HG02623 (cell line): Measurements from ENCODE around the gene LACC1.
A peak's percentile ranks its signal among the peaks of the same experiment; 100 is the strongest.

Experiments
- ATAC-seq: cut with Tn5 transposase; IDR thresholded peaks from one replicate; pipeline ENCODE4 v1.9.1; 2021; ENCODE audit warnings: moderate library complexity; ENCODE audit not compliant: unreplicated experiment

LACC1 gene

DNA sequence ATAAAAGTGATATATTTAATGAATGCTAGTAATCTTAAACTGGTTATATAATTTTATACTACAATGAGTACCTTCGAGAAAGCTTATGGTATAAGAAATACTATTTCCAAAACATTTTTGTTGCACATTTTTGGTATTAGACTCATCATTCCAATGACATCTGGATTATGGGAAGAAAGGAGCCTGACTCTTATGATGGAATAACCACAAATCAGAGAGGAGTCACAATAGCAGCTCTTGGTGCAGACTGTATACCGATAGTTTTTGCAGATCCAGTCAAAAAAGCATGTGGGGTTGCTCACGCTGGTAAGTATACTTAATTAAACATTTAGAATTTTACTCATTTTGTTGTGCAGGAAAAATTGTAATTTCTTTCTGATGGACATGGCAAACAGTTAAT lies 3.9 kb downstream of the LACC1 start:
- ATAC-seq, result no peak

DNA sequence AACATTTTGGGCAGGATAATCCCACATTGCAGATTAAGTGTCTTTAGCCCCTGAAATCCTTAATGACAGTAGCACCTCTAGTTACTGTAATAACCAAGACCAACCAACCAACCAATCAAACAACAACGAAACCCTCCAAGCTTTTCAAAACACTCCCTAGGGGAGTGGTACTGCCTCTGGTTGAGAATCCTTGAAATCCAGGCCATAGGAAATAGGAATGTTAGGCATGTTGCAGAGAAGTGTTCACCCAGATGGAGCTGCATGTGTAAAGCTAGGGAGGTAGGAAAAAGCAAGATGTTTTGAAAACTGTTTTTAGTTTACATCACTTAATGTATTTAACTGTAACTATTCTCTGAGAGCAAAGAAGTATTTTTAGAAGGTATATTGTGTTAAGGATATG lies 4.5 kb downstream of the LACC1 start:
- ATAC-seq, result no peak

DNA sequence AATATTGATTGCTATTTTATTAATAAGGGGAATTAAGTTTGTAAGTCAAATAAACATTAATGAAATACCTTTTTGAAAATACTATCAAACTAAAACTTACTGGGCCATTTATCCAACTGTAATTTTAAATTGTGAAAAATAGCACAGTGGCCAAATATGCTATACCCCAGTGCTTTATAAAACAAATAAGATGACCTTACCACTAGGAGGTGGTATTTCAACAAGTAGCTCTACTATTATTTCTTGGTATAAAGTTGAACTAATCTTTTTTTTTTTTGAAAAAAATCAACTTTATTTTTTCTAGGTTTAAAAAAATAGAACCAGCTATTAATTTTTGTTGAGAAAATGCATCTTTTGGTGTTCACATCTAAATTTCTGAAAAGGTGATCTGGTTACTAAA lies 14.7 kb downstream of the LACC1 start:
- no peak for ATAC-seq

DNA sequence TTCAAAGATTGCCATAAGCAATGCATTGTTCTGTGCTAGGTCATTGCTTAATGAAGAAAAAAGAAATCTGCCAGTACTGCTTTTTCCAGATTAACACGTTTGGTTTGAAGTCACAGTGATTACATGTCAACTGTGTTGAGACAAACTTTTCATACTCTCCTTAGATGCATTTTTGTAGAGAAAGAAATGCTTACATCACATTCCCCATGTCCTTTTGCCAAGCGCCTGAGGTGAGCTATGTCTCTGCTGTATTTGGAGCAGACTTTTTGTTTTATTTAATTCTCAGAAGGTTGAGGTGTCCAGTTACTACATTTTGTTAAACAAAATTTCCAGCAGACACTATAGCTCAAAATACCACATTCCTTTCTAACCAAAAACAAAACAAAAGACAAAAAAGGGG lies 16.2 kb downstream of the LACC1 start:
- ATAC-seq, result no peak

DNA sequence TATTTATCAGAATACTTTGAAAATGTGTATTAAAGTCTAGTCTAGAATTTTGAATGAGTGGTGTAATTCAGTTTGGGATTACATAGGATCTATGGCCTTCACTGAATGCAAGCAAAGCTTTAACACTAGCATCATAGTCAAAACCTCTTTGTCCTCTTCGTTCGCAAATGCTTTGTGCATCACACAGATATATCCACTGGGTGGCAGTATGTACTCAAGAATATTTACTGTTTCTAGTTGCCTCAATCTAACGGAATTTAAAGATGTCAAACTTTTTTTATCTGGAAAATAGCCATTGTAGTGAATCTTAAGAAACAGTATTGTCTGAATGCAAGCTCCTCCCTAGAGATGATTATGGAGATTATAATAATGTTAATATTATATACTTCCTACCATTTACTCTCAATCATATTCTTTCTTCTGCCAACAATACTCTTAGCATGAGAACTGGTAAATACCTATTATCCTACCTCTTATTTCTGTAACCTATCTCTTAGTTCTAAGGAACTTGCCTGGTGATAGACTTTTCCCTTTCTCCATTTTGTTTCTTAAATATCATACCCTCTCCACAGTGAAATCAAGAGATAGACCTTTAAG lies 25.8 kb downstream of the LACC1 start:
- no peak for ATAC-seq

DNA sequence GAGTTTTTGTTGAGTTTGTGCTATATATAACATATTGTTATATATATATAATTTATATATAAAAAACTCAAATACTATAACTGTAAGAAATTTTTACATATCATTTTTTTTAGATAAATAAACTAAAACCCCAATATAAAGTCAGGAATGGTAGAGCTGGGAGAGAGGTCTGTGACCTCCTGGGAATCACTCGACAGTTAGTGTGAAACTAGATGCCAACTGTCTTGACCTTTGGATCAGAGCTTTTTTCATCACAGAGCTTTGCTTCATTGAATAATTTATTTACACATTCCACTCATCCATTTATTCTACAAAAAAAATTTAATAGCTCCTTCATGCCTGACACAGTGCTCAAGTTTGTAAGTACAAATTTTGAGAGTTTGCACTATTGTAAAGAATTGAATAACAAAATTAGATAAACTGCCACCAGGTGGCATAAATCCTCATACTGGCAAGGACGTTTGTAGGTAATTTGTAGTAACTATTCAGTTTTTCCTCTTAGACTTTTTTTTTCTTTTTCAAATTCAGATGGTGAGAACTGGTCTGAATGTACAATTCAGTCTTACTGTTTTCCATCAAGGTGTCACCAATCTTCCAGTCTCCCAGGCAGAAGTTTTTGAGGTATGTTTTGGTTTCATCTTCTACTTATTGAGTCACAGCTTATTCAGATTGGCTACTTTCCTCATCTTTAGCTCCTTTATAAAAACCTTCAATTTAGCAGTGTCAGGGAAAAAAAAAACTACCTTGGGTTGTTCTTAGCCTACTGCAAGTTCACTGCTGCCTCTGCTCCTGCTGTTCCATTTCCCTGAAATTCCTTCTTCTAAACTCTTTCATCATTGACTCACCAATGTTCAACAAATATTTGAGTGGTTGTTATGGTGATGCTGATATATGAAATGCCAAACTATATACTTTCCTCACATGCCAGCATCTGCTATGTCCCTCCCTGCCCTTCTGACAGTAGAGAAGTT lies 28.7 kb downstream of the LACC1 start:
- ATAC-seq, result no peak

DNA sequence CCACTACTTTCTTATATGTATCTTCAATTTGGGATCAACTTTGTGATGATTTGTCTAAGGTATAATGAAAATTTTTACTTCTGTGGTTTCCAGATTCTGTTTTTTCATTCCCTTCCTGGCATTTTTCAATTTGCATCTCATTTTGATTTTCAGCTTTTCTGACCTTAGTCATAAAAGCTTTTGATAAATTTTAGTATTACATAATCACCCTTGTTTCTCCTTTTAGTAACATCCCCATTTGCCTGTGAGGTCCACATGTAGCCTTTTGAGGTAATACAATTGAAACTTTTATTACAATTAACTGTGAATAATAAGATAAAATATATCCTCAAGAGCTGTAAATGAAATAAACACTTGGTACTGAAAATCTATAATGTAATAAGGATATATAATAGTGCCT lies 31.2 kb downstream of the LACC1 start:
- no peak for ATAC-seq

DNA sequence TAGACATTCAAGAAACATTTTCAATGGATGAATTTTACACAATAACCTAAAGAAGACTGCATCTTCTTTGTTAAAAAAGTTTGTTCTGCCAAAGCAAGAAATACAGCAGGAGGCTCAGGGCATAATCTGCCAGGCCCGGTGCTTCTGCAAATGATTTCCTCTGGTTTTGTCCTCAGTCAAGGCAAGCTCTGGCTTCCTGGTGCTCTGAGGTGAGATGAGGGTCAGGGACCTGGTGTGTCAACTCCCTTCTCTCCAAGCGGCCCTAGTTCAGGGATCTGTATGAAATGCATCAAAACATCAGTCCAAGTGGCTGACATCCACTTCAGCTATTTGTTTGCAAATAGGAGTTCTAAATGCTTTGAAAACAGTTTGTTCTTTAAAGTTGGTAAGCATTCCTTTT lies 31.6 kb downstream of the LACC1 start:
- ATAC-seq, result no peak

DNA sequence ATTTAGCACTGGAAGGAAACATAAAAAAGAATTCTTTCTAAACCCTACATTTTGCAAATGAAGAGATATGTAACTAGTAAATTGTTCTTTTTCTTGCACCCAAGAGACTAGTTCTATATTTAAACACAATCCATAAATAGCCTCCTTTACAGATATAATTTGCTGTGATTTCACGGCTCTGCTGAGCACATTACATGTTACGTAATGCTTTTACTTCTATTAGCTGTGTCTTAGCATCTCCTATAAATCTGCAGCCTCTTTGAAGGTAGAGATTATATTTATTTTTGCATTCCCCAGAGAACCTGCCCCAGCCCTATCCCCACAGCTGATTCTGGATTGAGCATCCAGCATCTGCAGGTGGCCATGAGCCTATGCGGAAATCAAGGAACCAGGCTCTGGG lies 32.2 kb downstream of the LACC1 start:
- ATAC-seq, result no peak

DNA sequence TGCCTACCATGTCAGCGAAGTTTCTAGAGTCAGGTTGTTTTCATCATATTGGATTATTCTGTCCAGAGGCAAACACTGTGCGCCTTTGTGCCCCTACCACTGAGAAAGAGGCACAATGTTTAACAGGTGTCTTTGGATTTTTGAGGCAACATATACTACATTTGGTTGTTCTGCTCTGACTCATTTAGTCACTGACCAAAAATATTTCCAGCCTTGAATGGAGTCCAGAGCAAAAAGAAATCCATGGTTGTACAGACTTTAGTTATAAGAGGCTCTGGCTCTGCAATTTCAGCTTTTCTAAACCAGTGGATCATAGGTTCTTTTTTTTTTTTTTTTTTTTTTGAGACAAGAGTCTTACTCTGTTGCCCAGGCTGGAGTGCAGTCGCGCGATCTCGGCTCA lies 35.7 kb downstream of the LACC1 start:
- no peak for ATAC-seq

DNA sequence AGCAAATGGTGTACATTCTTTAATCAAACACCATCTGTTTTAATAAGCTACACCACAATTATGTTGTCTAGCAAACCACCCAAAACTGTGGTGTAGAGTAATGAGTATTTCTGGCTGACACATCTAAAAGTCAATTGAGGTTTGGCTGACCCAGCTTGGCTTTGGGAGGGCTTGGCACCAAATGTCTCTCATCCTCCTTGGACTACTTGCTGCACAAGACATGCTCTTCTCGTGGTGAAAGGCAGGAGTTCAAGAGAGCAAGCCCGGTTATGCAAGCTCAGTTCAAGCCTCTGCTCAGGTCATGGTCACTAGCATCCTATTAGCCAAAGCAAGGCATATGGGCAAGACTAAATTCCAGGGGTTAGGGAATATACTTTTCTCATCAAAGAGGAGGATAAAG lies 37.1 kb downstream of the LACC1 start:
- ATAC-seq, result no peak

DNA sequence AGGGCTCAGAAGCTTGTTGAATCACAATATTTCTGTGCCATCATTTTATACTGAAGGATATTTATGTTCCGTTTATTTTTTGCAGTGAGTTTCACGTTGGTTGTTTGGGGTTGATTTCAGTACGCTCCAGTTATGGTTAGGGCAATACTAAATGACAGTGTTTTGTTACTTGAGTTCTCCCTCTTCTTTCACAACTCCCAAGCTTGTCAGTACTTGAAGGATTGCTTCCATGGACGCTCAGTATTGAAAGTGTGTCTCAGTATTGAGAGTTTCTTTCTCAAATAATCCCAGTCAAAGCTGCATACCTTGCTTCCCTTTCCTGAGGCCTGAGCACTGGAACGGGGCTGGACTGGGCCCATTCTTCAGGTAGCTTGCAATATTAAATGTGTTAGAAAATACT lies 38.9 kb downstream of the LACC1 start:
- ATAC-seq, result no peak

DNA sequence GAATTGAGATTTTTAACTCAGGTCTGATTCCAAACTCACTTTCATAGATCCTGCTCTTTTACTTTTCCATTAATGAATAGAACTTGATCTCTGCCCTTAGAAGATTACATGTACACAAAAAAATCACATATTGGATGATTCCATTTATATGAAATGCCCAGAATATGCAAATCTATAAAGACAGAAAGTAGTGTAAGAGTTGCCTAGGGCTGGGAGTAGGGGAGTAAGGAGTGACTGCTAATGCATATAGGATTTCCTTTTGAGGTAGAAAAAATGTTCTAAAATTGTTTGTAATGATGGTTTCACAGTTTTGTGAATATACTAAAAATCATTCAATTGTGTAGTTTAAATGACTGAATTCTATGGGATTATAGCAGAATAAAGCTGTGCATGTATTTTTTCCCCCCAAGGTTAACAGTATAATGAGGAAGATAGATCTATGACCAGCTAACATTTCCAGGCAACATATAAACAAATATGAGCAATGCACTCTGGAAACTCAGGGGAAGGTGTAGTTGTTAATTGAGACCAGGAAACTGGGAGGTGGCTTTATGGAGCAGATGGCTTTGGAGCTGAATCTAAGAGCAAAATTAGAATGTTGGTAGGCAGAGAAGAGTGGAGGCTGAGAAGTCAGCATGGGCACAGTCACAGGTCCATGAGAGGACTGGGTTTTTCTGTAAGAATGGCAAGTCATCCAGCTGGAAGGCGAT lies 41.4 kb downstream of the LACC1 start:
- ATAC-seq, result no peak

DNA sequence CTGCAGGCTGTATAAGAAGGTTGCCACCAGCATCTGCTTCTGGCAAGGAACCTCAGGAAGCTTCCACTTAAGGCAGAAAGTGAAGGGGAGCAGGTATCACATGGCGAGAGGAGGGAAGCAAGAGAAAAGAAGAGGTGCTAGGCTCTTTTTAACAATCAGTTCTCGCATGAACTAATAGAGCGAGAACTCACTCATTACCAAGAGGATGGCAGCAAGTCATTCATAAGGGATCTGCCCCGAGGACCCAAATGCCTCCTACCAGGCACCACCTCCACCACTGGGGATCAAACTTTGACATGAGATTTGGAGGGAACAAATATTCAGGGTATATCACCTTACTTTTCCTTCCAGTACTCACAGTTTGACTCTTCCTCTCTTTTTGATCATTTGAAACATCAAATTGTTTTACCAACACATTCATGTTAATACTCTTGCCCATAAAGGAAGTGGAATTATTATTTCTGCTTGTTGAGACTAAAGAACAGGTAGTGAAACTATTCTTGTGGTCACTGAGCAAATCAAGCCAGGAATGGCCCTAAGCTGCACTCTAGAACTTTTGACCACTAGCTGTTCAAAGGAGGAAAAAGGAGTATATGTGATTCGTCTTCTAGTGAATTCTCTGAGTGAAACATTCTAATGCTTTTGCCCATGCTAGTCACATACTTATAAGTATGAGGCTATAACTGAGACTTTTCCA lies 45.0 kb downstream of the LACC1 start:
- ATAC-seq, result peak; percentile 86

DNA sequence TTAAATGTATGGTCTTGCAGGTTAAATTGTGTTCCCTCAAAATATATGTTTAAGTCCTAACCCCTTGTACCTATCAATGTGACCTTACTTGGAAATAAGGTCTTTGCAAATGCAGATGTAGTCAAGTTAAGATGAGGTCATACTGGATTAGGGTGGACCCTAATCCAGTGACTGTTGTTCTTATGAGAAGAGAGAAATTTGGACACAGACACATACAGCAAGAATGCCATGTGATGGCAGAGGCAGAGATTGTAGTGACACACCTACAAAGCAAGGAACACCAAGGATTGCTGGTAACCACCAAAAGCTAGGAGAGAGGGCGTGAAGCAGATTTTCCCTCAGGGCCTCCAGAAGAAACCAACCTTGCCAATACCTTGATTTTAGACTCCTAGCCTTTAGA lies 50.2 kb downstream of the LACC1 start:
- ATAC-seq, result no peak

DNA sequence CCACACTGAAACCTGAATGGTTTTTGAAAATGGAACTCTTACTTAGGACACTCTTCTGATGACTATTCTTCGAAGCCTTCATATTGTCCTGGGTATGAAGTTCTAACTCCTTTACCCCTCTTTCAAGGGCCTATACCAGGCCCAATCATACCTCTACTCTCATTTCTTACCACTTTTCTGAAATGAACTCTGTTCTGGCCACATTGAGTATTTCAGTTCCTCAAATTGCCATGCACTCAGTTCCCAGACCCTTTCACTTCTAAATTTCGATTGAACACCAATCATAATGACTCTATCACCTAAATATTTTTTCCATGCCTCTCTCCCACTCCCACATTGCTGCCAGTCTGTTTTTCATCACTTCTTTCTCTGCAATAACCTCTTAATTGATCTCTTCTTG lies 53.7 kb downstream of the LACC1 start:
- peak; percentile 100 for ATAC-seq

DNA sequence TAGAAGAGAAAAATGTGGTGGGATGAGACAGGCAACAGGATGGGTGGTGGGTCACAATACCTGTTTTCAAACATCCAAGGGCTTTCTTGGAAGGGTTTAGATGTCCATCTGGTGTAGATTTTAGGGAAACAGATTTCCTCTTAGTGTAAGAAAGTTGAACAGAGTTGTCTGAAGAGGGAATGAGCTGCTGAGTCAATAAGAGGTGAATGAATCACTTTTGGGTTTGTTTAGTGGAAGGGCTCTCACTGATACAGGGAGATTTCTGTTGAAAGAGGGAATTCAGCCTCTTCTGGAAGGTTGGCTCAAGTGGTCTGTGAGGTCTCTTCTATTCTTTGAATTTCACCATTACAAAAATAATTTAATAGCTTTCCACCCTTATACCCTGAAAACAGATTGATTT lies 54.6 kb downstream of the LACC1 start:
- no peak for ATAC-seq

DNA sequence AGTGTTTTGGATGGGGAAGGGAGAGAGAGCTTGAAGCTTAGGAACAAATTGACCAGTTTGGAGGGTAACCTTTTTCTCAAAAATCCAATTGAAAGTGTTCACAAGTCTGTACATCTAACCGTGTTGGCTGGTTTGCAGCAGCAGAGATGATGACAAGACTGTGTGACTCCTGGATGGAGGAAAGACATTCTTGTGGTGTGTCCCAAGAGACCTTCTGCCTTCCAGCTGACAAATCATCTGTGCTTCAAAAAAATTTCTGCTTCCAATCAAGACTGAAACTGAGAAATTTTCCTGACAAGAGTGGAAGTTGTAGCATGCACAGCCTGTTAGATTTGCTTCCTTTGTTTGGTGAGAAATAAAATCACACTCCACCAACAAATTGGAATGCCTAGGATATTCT lies 56.2 kb downstream of the LACC1 start:
- no peak for ATAC-seq

DNA sequence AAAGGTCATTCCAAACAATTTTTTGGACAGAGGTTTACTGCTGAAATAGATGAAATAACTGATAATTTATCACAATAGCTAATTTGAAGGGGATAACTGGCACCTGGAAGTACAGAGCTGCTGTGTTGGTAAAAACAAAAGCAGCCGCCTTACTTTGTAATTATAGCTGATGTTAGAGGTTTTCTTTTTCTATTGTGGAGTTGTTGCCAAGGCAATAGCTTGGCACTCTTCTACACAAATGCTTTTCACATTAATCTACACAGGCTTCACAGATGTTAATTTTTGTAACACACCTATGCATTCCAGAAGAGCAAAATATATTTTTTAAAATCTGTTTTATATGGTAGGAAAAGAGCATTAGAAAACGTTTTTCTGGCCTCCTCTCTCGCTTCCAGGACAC lies 56.9 kb downstream of the LACC1 start:
- ATAC-seq, result no peak

DNA sequence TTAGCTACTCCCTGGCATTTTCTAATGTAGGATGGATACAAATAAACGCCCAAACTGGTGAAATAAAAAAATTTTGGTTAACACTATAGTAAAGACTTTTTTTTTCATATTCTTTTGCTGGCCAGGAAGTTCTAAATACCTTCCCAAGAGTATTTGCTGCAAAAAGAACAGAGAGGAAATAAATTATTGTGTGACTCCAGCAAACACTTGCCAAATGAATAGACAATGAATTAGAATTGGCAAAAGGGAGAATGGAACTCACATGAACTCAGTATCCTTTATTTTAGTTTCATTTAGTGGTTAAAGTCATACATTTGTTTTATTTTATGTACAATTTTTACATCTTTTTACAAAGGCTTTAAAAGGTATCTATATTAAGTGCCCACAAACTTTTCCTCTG lies 58.1 kb downstream of the LACC1 start:
- ATAC-seq, result no peak

DNA sequence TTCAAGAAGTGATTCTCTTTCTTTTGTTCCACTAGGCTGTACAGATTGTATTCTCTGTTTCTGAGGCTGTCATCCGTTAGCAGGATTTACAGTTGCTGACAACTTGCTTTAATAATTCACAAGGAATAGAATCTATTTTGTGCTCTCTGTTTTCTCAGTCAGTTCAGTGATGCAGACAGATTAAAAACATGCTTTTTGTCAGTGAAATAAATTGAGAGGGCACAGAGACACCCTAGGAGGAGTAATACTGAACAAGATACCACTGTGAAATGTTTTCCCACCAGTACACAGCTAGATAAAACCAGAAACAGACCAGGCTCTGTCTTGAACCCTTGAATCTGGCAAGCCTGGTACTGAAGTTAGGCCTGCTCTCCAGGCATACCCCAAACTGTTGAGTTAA lies 58.7 kb downstream of the LACC1 start:
- ATAC-seq, result no peak
